Chondrocyte (in vitro differentiated cells): ENCODE results near the gene JARID2. TPM values are rescaled to one million over a fixed set of nuclear protein-coding genes. Genes with fewer than 3 reads are reported as not detected.

Experiments used
- DNase-seq: peaks from one replicate; pipeline ENCODE4 v3.0.0; 2021; ENCODE audit warnings: mixed read lengths, low spot score
- H3K27ac Mint-ChIP-seq: one replicate; pipeline ENCODE4 v1.8.0; 2021; ENCODE audit warnings: mild to moderate bottlenecking, moderate library complexity, mixed read lengths; ENCODE audit not compliant: unreplicated experiment
- H3K27me3 Mint-ChIP-seq: 2 replicates; pipeline ENCODE4 v1.8.0; 2021; ENCODE audit warnings: low read depth, mixed read lengths
- H3K36me3 Mint-ChIP-seq: 2 replicates; pipeline ENCODE4 v1.8.0; 2021; ENCODE audit warnings: low read depth, mixed read lengths
- H3K4me1 Mint-ChIP-seq: 2 replicates; pipeline ENCODE4 v1.8.0; 2021; ENCODE audit warnings: low read depth, mild to moderate bottlenecking, mixed read lengths
- H3K4me3 Mint-ChIP-seq: one replicate; pipeline ENCODE4 v1.8.0; 2021; ENCODE audit warnings: mild to moderate bottlenecking, moderate library complexity, mixed read lengths; ENCODE audit not compliant: unreplicated experiment
- H3K9me3 Mint-ChIP-seq: 2 replicates; pipeline ENCODE4 v1.8.0; 2021; ENCODE audit warnings: low read depth, mixed read lengths
- total RNA-seq: library from RNA; stranded (reverse); gene quantifications from 3 replicates; pipeline ENCODE4 v1.2.1, GENCODE V29; 2021
- TF ChIP-seq, protein P1 (sequence below): fragments of 200-600 bp; sonication (generic); IDR thresholded peaks from 2 replicates; pipeline ENCODE4 v1.5.0; 2021; ENCODE audit warnings: antibody characterized with exemption, mild to moderate bottlenecking, moderate library complexity

The JARID2 gene
- total RNA-seq, 1 donor from 2014 or later = 9.9 TPM

DNA sequence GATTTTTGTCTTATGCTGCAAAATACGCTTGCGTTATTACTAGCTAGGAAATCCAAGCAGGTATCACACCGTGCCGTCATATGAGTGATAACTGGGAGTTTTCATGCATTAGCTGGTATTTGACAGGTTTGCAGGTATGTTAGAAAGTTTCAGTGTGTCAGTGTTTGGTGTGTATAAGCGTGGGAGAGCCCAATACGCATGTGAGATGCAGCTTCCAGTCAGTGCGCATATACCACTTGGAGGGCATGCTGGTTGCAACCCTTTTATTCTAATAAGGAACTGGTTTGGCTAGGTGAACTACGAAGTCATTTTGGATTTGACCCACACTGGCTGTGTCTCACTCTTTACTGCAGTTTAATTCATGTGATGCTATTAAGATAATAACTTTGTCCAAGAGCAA lies 35.1 kb downstream of the JARID2 start:
- TF ChIP-seq, protein P1, sequence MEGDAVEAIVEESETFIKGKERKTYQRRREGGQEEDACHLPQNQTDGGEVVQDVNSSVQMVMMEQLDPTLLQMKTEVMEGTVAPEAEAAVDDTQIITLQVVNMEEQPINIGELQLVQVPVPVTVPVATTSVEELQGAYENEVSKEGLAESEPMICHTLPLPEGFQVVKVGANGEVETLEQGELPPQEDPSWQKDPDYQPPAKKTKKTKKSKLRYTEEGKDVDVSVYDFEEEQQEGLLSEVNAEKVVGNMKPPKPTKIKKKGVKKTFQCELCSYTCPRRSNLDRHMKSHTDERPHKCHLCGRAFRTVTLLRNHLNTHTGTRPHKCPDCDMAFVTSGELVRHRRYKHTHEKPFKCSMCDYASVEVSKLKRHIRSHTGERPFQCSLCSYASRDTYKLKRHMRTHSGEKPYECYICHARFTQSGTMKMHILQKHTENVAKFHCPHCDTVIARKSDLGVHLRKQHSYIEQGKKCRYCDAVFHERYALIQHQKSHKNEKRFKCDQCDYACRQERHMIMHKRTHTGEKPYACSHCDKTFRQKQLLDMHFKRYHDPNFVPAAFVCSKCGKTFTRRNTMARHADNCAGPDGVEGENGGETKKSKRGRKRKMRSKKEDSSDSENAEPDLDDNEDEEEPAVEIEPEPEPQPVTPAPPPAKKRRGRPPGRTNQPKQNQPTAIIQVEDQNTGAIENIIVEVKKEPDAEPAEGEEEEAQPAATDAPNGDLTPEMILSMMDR = no peak
- no peak for DNase-seq
- no peaks in the 10 kb centered on the region for H3K36me3 Mint-ChIP-seq
- peaks cover 62% of the 10 kb centered on the region for H3K4me1 Mint-ChIP-seq
- H3K27me3 Mint-ChIP-seq = no peaks in the 10 kb centered on the region
- H3K9me3 Mint-ChIP-seq = no peaks in the 10 kb centered on the region
- H3K4me3 Mint-ChIP-seq = no peak overlapping the region
- H3K27ac Mint-ChIP-seq = peak overlapping the region; percentile 25

DNA sequence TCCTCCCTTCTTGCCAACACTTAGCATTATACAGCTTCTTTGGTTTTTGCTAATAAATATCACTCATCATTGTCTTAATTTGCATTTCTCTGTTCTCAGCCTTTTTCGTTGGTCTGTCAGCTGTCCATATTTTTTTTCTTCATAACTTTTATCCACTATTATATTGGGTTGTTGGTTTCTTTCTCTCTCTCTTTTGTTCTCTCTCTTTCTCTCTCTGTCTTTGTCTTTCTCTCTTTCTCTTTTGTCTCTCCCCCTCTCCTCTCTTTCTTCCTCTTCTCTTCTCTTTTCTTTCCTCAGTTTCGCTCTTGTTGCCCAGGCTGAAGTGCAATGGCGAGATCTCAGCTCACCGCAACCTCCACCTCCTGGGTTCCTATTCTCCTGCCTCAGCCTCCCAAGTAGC lies 36.5 kb downstream of the JARID2 start:
- H3K27ac Mint-ChIP-seq = no peak overlapping the region

DNA sequence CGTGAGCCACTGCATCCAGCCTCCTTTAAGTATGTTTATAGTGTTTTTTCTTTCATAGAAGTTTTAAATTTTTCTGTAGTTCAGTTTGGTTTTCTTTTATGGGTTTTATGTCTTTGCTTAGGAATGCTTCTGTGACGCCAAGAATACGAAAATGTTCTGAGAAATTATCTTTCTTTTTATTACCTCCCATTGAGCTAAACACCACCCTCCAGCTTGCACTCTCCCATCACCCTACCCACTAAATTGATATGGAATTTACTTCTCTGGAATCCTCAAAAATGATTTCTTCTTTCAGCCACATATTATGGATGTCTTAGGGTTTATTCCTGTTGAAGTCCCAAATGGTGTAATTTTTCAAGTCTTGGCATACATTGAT lies 38.1 kb downstream of the JARID2 start:
- DNase-seq = no peak
- Mint-ChIP-seq H3K4me1 (peaks cover 60% of the 10 kb centered on the region), H3K4me3 (no peak overlapping the region), H3K27me3 (no peaks in the 10 kb centered on the region), H3K27ac (peak overlapping the region; percentile 90), H3K9me3 (no peaks in the 10 kb centered on the region), H3K36me3 (no peaks in the 10 kb centered on the region)
- TF ChIP-seq, protein P1 = no peak

More for the DNA sequence above, 36.5 kb downstream of the JARID2 start:
- no peak overlapping the region for H3K4me3 Mint-ChIP-seq
- TF ChIP-seq, protein P1 = no peak
- no peaks in the 10 kb centered on the region for H3K9me3 Mint-ChIP-seq
- peaks cover 57% of the 10 kb centered on the region for H3K4me1 Mint-ChIP-seq
- no peaks in the 10 kb centered on the region for H3K27me3 Mint-ChIP-seq
- no peaks in the 10 kb centered on the region for H3K36me3 Mint-ChIP-seq
- no peak for DNase-seq

DNA sequence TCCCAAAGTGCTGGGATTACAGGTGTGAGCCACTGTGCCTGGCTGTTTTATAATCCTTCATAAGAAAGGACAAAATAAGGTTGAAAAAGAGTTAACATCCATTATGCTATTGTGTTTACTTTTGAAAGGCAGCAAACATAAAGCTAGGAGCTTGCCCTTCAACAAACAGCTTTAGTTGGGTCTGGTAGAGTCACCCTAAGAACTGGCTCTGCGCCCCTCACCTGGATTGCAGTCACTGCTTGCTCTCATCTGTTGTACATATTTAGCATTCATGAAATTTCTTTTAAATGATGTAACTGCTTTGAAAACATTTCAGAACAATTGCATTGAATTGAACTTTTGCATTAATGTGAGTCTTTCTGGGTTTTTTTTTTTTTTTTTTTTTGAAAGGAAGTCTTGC lies 38.9 kb downstream of the JARID2 start:
- Mint-ChIP-seq H3K4me1 (peaks cover 58% of the 10 kb centered on the region), H3K4me3 (no peak overlapping the region)

DNA sequence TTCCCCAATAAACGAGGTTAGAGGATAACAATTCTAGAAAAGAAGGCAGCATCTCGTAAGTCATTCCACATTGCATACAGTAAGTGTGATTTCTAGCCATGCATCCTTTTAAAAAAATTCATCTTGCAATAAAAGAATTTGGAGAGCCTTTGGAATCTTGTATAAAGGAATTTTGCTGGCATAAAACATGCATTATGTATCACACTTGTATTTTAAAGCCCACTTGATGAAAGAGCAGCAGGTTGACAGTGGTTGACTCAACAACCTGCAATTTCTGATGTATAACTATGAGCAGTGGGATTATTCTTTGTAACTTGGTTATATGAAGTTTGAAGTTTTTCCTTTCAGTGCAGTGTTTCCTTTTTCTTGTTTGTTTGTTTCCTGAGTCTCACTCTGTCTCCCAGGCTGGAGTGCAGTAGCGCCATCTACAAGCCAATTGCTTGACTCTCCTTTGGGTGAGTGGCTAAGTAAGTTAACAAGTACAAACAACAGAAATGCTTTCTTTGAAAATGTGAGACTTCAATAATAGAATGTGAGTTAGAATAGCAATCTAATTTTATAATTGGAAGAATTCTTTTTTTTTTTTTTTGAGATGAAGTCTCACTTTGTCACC lies 39.9 kb downstream of the JARID2 start:
- Mint-ChIP-seq H3K27ac (peak overlapping the region; percentile 66), H3K4me3 (no peak overlapping the region), H3K36me3 (no peaks in the 10 kb centered on the region), H3K4me1 (peaks cover 49% of the 10 kb centered on the region), H3K9me3 (peaks cover 4% of the 10 kb centered on the region), H3K27me3 (no peaks in the 10 kb centered on the region)
- no peak for DNase-seq
- TF ChIP-seq, protein P1 = peak; percentile 47

More for the DNA sequence above, 38.9 kb downstream of the JARID2 start:
- Mint-ChIP-seq H3K27ac (peak overlapping the region; percentile 90), H3K36me3 (no peaks in the 10 kb centered on the region), H3K9me3 (no peaks in the 10 kb centered on the region), H3K27me3 (no peaks in the 10 kb centered on the region)
- TF ChIP-seq, protein P1 = no peak
- DNase-seq = no peak
